Subcutaneous abdominal adipose tissue (tissue), 5 donors: ENCODE data around the gene BET1L.

Source experiments
- H3K27ac ChIP-seq: one replicate; pipeline ENCODE4 v1.7.0; 2013; ENCODE audit warnings: low read depth, mild to moderate bottlenecking, inconsistent platforms, low read length, moderate library complexity
- H3K27me3 ChIP-seq, 5 donors: one replicate each; pipeline ENCODE4 v1.7.0; 2013; ENCODE audit warnings: low read length in 5 of 5, inconsistent platforms in 1 of 5; ENCODE audit not compliant: control insufficient read depth in 5 of 5, insufficient read depth in 4 of 5
- H3K36me3 ChIP-seq, 5 donors: one replicate each; pipeline ENCODE4 v1.7.0; 2013; ENCODE audit warnings: low read length in 5 of 5; ENCODE audit not compliant: control insufficient read depth in 5 of 5, insufficient read depth in 5 of 5
- H3K4me1 ChIP-seq, 5 donors: one replicate each; pipeline ENCODE4 v1.7.0; 2013; ENCODE audit warnings: low read length in 5 of 5, mild to moderate bottlenecking in 3 of 5, moderate library complexity in 1 of 5; ENCODE audit not compliant: control insufficient read depth in 5 of 5, insufficient read depth in 5 of 5
- H3K4me3 ChIP-seq, 5 donors: one replicate each; pipeline ENCODE4 v1.7.0; 2013; ENCODE audit warnings: low read length in 5 of 5, low read depth in 1 of 5
- H3K9ac ChIP-seq, 5 donors: one replicate each; pipeline ENCODE4 v1.7.0; 2013; ENCODE audit warnings: low read length in 5 of 5, mild to moderate bottlenecking in 4 of 5, moderate library complexity in 3 of 5
- H3K9me3 ChIP-seq, 5 donors: one replicate each; pipeline ENCODE4 v1.7.0; 2013; ENCODE audit warnings: low read length in 5 of 5; ENCODE audit not compliant: control insufficient read depth in 5 of 5
- donor health status: healthy.
- donor health status: healthy.
- donor health status: healthy.
- donor health status: healthy.
- donor health status: healthy.

The BET1L gene

DNA sequence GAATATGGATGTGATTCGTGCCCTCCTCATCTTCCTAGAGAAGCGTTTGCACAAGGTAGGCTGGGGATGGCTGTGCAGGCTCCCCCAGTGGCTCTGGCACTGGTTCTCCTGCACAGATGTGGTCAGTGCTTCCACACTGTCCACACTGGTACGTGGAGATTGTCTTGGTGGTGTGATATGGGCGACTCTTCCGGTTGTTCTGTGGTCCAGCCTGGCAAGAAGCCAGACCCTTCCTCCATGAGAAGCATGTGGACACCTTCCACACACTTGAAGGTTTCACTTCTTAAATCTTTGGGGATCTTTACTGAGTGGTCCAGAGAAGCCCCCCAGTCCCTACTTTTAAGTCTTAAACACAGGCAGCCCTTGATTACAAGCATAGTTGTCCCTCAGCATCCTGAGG is 4.1 kb upstream of the BET1L start:
- Histone ChIP-seq H3K4me3 (no peak overlapping the region), H3K4me1 (peaks cover 17 to 44% (median 33%) of the 10 kb centered on the region in 5 donors), H3K36me3 (peaks cover 0 to 68% (median 65%) of the 10 kb centered on the region in 5 donors), H3K27ac (no peak overlapping the region), H3K27me3 (peaks cover 0 to 2% (median 0%) of the 10 kb centered on the region in 5 donors), H3K9ac (no peak overlapping the region), H3K9me3 (no peaks in the 10 kb centered on the region)

DNA sequence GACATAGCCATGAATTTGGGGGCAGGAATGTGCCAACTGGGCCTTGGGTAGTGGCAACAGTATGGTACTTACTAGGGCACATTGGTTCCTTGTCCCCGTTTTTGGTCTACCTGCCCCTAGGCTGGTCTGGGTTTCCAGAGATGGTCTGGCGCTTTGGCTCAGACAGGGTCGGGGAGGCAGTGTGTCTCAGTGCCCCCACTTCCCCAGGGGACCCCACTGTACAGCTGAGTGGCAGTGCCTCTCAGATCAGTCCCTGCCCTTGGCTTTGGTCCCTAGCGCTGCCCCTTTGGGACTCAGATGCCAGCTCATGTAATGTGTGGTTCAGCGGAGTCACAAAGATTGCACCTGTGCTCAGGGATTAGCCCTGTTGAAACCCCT is 3.6 kb upstream of the BET1L start:
- Histone ChIP-seq H3K4me3 (peak overlapping the region in 1 of 5 donors; percentile 51), H3K4me1 (peaks cover 22 to 49% (median 38%) of the 10 kb centered on the region in 5 donors), H3K9ac (peak overlapping the region in 2 of 5 donors; percentile 33 to 38), H3K27ac (peak overlapping the region; percentile 40), H3K9me3 (no peaks in the 10 kb centered on the region), H3K27me3 (peaks cover 0 to 2% (median 0%) of the 10 kb centered on the region in 5 donors), H3K36me3 (peaks cover 0 to 63% (median 60%) of the 10 kb centered on the region in 5 donors)

DNA sequence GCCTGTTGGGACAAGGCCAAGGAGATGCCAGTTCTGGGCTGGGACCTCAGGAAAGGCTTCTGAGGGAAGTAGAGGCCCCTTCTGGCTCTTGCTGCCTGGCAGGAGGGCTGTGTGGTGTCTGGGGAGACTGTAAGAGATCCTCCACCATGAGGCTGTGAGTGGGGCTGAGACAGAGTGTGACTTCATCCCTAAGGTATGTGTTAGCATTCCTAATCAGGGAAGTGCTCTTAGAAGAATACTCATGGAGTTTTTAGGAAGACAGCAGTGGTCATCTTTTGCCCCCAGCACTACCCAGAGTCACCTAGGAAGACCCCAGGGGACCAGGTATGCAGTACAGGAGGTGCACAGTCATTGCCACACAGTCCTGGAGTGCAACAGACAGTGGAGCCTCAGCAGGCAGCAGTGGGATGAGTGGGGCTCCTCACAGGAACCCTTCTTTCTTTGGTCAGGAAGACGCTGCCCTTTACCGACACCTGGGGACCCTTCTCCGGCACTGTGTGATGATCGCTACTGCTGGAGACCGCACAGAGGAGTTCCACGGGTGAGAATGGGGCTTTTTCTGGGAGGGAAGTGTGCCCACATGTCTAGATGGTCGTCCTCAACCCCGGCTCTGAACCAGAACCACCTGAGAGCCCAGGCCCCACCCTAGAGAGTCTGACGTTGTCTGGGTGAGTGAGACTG is 3.1 kb upstream of the BET1L start:
- Histone ChIP-seq H3K36me3 (peaks cover 0 to 61% (median 60%) of the 10 kb centered on the region in 5 donors), H3K9ac (peak overlapping the region; percentile 9 to 90 (median 38)), H3K27me3 (peaks cover 0 to 2% (median 0%) of the 10 kb centered on the region in 5 donors), H3K9me3 (no peaks in the 10 kb centered on the region), H3K4me1 (peaks cover 27 to 54% (median 44%) of the 10 kb centered on the region in 5 donors), H3K27ac (peak overlapping the region; percentile 40), H3K4me3 (peak overlapping the region; percentile 17 to 97 (median 84))

DNA sequence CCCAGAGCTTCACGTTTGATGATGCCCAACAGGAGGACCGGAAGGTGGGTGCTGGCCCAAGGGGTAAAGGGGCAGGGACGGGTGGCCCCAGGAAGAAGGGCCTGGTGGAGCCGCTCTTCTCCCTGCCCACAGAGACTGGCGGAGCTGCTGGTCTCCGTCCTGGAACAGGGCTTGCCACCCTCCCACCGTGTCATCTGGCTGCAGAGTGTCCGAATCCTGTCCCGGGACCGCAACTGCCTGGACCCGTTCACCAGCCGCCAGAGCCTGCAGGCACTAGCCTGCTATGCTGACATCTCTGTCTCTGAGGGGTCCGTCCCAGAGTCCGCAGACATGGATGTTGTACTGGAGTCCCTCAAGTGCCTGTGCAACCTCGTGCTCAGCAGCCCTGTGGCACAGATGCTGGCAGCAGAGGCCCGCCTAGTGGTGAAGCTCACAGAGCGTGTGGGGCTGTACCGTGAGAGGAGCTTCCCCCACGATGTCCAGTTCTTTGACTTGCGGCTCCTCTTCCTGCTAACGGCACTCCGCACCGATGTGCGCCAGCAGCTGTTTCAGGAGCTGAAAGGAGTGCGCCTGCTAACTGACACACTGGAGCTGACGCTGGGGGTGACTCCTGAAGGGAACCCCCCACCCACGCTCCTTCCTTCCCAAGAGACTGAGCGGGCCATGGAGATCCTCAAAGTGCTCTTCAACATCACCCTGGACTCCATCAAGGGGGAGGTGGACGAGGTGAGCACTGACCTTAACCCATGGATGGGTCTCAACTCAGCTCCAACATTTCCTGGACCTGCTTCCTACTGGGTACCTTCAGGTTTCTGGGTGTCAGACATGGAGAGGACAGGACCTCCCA is 2.3 kb upstream of the BET1L start:
- Histone ChIP-seq H3K27me3 (peaks cover 0 to 2% (median 0%) of the 10 kb centered on the region in 5 donors), H3K4me3 (peak overlapping the region; percentile 77 to 97 (median 84)), H3K4me1 (peaks cover 28 to 60% (median 51%) of the 10 kb centered on the region in 5 donors), H3K36me3 (peaks cover 0 to 60% (median 59%) of the 10 kb centered on the region in 5 donors), H3K9me3 (no peaks in the 10 kb centered on the region), H3K27ac (peak overlapping the region; percentile 97), H3K9ac (peak overlapping the region; percentile 38 to 90 (median 83))

DNA sequence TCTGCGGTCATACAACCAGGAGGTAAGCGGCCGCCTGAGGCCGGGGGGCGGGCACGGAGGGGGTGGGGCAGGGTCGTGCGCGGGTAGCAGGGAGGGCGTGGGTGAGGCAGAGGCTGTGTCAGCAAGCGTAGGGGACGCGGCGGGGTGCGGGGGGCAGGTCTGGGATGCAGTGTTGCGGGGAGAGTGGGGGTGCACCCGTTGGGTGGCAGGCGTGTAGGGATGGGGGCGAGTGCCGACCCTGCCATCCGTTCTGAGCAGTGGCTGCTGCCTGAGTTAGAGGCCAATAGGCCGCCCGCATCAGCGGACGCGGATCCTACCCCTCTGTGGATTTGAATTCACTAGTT is 1.7 kb upstream of the BET1L start:
- Histone ChIP-seq H3K9me3 (no peaks in the 10 kb centered on the region), H3K9ac (peak overlapping the region; percentile 38 to 97 (median 83)), H3K4me1 (peaks cover 28 to 66% (median 56%) of the 10 kb centered on the region in 5 donors), H3K4me3 (peak overlapping the region; percentile 77 to 97 (median 84)), H3K36me3 (peaks cover 0 to 60% (median 59%) of the 10 kb centered on the region in 5 donors), H3K27me3 (peaks cover 0 to 2% (median 0%) of the 10 kb centered on the region in 5 donors), H3K27ac (peak overlapping the region; percentile 97)

DNA sequence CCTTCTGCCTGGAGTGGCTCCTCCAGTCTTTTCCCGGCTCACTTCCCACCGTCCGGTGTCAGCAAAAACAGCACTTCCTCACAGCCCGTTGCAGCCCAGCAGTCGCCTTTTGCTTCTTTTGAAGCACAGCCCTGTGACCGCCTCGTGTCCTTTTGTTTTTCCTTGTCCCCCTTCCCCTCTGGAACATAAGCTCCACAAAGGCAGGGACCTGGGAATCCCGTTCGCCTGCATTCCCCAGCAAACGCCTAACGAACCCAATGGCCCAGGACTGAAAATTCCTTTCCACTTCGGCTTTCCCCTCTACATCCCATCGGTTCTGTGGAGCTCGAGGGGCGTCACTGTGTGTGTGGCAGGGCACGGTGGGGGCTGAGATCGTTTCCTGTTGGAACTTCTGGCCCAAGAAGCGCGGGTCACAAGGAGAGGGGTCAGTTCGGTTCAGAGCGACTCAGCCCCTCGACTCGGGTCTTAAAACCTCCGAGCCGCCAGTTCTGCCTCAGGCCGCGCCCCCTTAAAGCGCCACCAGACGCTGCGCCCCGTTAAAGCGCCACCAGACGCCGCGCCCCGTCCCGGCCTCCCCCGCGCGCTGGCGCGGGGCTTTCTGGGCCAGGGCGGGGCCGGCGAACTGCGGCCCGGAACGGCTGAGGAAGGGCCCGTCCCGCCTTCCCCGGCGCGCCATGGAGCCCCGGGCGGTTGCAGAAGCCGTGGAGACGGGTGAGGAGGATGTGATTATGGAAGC is 1.1 kb upstream of the BET1L start:
- H3K4me3 ChIP-seq = peak overlapping the region; percentile 79 to 99 (median 91)
- peak overlapping the region; percentile 97 for H3K27ac ChIP-seq
- no peaks in the 10 kb centered on the region for H3K9me3 ChIP-seq
- peaks cover 0 to 63% (median 60%) of the 10 kb centered on the region in 5 donors for H3K36me3 ChIP-seq
- H3K27me3 ChIP-seq = peaks cover 0 to 2% (median 0%) of the 10 kb centered on the region in 5 donors
- peak overlapping the region; percentile 63 to 97 (median 90) for H3K9ac ChIP-seq
- H3K4me1 ChIP-seq = peaks cover 28 to 71% (median 60%) of the 10 kb centered on the region in 5 donors

DNA sequence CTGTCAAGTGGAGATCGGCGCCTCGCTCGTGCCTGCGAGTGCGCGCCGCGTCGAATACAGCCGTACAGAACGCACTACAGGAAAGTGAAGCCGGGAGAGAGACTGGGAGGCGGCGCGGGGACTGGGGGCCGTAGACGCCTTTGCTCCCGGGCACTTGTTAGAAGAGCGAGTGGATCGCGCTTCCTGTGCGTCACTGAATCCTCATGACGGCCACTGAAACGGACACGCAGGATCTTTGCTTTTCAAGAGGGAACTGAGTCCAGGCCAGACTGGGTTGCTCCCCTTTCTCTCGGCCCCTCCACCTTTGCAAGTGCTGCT is 623 bp upstream of the BET1L start:
- H3K9me3 ChIP-seq = no peaks in the 10 kb centered on the region
- H3K27me3 ChIP-seq = peaks cover 0 to 2% (median 0%) of the 10 kb centered on the region in 5 donors
- H3K27ac ChIP-seq = peak overlapping the region; percentile 97
- H3K36me3 ChIP-seq = peaks cover 0 to 63% (median 59%) of the 10 kb centered on the region in 5 donors
- H3K4me1 ChIP-seq = peaks cover 28 to 71% (median 60%) of the 10 kb centered on the region in 5 donors
- peak overlapping the region; percentile 79 to 99 (median 91) for H3K4me3 ChIP-seq
- H3K9ac ChIP-seq = peak overlapping the region; percentile 63 to 97 (median 90)

DNA sequence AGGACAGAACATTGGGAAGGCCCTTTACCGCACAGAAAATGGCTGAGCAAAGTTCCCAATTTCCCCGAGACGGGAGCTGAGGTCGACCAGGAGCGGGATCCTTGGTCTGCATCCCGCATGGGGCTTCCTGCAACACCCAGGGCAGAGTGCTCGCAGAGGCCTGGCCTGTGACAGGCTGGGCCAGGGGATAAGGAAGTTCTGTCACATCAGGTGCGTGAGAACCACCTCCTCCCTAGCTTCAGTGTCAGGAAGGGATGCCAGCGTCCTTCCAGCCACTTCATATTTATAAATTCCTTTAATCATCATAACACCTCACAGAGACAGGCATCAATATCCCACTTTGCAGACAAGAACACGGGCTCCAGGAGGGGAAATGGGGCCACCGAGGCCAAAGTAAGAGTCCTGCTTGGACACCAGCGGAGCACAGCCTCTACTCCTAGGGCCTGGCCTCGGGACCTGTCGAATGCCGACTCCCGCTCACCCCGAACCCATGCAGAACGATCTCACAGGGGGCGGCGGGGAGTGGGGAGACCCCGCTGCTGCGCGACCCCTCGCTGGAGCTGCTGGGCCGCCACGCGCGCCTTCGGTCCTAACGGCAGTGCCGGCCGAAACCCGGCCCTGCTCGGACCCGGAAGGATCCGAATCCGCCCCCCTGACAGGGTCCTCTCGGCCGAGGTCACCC is 532 bp downstream of the BET1L start:
- peaks cover 0 to 53% (median 52%) of the 10 kb centered on the region in 5 donors for H3K36me3 ChIP-seq
- H3K27ac ChIP-seq = peak overlapping the region; percentile 97
- H3K4me3 ChIP-seq = peak overlapping the region; percentile 79 to 97 (median 91)
- H3K9ac ChIP-seq = peak overlapping the region; percentile 89 to 97 (median 96)
- peaks cover 0 to 2% (median 0%) of the 10 kb centered on the region in 5 donors for H3K27me3 ChIP-seq
- peaks cover 28 to 76% (median 61%) of the 10 kb centered on the region in 5 donors for H3K4me1 ChIP-seq
- no peaks in the 10 kb centered on the region for H3K9me3 ChIP-seq

DNA sequence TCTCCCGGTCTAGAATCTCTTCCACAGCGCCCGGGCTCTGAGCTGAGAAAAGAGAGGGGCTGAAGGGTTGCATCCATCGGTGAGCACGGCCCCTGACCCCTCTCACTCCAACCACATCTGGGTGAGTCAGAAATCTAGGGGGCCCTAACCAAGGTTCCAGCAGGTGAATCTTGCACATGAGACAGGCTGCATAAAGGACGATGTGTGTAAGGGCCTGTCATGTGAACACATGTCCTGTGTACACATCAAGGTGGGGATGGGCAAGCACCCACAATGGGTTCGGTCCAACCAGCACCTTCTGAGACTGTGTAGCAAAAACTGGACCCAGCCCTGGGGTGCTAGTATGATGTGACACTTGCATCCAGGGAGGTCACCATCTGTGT is 1.2 kb downstream of the BET1L start:
- Histone ChIP-seq H3K27me3 (peaks cover 0 to 2% (median 0%) of the 10 kb centered on the region in 5 donors), H3K27ac (peak overlapping the region; percentile 97), H3K9me3 (no peaks in the 10 kb centered on the region), H3K4me1 (peaks cover 28 to 71% (median 63%) of the 10 kb centered on the region in 5 donors), H3K4me3 (peak overlapping the region; percentile 79 to 97 (median 91)), H3K36me3 (peaks cover 0 to 50% (median 47%) of the 10 kb centered on the region in 5 donors), H3K9ac (peak overlapping the region; percentile 89 to 97 (median 96))
